Retina (tissue), 1 donor: ENCODE data around the gene UBE2G2.

Source experiments
- DNase-seq: peaks from one replicate; pipeline ENCODE4 v3.0.0-alpha.2; 2016

UBE2G2 gene

GRCh38 chr21:44801468-44802395 is at the start of gene UBE2G2:
UBE2G2 (minus strand) TSS chr21:44801820; CDS start chr21:44801748, 72 bp downstream.
- peak; percentile 94 for DNase-seq

- no peak for DNase-seq
Measured at GRCh38 chr21:44850905-44851657, 49.5 kb upstream of the UBE2G2 start.

- no peak for DNase-seq
Measured at GRCh38 chr21:44850208-44850800, 48.7 kb upstream of the UBE2G2 start.

- no peak for DNase-seq
Measured at GRCh38 chr21:44849616-44850130, 48.1 kb upstream of the UBE2G2 start.

GRCh38 chr21:44848821-44849521 is 47.4 kb upstream of the UBE2G2 start:
- DNase-seq, result no peak

- DNase-seq, result no peak
Measured at GRCh38 chr21:44847261-44848056, 45.8 kb upstream of the UBE2G2 start.

GRCh38 chr21:44846485-44847260 is 45.1 kb upstream of the UBE2G2 start:
- DNase-seq, result peak; percentile 55

GRCh38 chr21:44846224-44846484 is 44.5 kb upstream of the UBE2G2 start:
- no peak for DNase-seq

GRCh38 chr21:44845418-44846223 is 44.0 kb upstream of the UBE2G2 start:
- peak; percentile 83 for DNase-seq

- DNase-seq, result peak; percentile 34
Measured at GRCh38 chr21:44844256-44844655, 42.6 kb upstream of the UBE2G2 start.

GRCh38 chr21:44842721-44843445 is 41.3 kb upstream of the UBE2G2 start:
- DNase-seq, result no peak

GRCh38 chr21:44842087-44842486 is 40.5 kb upstream of the UBE2G2 start:
- no peak for DNase-seq

- no peak for DNase-seq
Measured at GRCh38 chr21:44840771-44841170, 39.2 kb upstream of the UBE2G2 start.

GRCh38 chr21:44838951-44839350 is 37.3 kb upstream of the UBE2G2 start:
- DNase-seq, result no peak

- no peak for DNase-seq
Measured at GRCh38 chr21:44838039-44838895, 36.6 kb upstream of the UBE2G2 start.

- DNase-seq, result no peak
Measured at GRCh38 chr21:44837537-44837936, 35.9 kb upstream of the UBE2G2 start.

GRCh38 chr21:44836666-44837471 is 35.2 kb upstream of the UBE2G2 start:
- DNase-seq, result peak; percentile 85

GRCh38 chr21:44836349-44836665 is 34.7 kb upstream of the UBE2G2 start:
- DNase-seq, result no peak
